Right ventricle myocardium superior (tissue), 1 donor: ENCODE data around the gene NYNRIN. TPM values are rescaled to one million over a fixed set of nuclear protein-coding genes. Genes with fewer than 3 reads are reported as not detected.

Source experiments
- ATAC-seq: fragments of 200-7000 bp; cut with Tn5 transposase; one replicate; pipeline ENCODE4 v1.9.1; 2020; ENCODE audit warnings: mild to moderate bottlenecking; ENCODE audit not compliant: poor library complexity
- DNase-seq: peaks from one replicate; pipeline ENCODE4 v3.0.0-alpha.2; 2020
- intact Hi-C: fragments of 100-400 bp; cut with DNase I; formaldehyde crosslinking; loops from one replicate; pipeline ENCODE4 v1.11.2; 2022
- total RNA-seq: library from RNA; stranded (reverse); fragmentation: NEBNext Ultra II Directional; extraction: Animal tissue kit (Norgen Biotek cat#: 25700); gene quantifications from one replicate; pipeline ENCODE4 v1.2.1, GENCODE V29; 2021
- donor health status: DM: no; HTN: yes; CAD: no; lungs with severe emphysema.

Gene NYNRIN
- total RNA-seq, 1 donor from 2014 or later: 8.8 TPM

DNA sequence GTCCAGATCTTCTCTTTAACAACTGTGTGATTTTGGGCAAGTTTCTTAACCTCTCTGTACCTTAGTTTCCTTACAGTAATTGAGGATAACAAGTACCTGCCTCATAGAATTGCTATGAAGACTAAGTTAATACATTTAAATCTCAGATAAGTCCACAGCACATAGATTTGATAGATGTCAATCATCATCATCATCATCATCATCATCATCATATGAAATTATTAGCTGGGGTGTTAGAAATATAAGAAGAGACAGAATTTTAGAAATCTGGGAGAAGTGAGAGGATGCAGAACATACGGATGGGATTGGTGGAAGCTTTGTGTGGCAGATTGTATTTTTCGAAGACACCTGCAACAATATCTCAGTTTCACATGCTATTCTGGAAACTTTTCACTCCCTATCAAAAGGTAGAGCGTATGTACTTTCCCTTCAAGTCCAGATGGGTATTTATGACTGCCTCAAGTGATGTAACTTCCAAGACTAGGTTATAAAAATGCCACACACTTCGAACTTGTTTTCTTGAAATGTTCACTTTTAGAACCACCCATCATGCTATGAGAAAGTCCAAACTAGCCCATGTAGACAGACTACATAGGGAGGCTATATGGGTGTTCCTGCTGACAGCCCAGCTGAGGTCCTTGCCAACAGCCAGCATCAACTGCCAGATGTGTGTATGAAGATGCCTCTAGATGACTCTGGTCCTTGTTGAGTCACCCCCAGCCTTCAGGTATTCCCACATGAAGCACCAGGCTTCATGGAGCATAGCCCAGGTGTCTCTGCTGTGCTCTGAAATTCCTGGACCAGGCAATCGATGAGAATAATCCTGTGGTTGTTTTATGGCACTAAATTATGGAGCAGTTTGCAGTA is 64.4 kb downstream of the NYNRIN start:
- ATAC-seq (no peak), DNase-seq (no peak)
- intact Hi-C loops: no loop called here

DNA sequence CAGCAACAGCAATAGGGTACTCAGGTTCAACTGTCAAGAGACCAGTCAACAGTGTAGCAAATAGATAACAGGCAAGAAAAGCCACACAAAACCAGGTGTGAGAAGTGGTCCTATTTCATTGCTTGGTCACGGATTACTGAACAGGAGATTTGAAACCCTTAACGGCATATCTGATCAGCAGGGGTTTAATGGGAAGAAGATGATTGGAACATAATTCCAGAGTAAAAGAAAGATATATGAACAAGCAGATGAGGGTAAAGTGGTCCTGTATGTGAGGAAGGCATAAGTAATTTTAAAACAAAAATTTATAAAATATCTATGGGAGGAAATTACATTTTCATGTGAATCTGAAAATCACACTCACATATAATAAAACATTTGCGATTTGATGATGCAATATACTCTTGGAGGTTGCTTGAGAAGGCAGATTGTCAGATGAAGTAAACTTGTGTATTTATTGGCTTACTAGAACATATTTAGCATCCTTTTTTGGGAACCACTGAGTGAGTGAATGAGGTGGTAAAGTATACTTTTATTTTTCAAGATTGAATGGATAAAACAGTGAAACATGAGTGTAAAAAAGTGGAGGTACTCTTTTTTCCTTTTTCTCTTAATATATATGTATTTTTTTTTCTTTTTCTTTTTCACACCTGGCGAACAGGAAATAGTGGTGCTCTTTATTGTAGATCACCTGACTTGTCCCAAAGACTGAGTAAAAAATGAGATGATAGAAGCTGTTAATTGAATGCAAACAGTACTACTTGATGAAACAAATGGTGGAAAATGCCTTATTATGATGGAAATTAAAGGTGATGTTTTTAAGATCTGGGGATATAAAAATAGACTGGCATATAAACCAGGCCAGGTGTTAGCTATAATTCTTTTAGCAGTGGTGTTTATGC is 65.3 kb downstream of the NYNRIN start:
- DNase-seq (no peak), ATAC-seq (no peak)
- intact Hi-C loops: no loop called here

DNA sequence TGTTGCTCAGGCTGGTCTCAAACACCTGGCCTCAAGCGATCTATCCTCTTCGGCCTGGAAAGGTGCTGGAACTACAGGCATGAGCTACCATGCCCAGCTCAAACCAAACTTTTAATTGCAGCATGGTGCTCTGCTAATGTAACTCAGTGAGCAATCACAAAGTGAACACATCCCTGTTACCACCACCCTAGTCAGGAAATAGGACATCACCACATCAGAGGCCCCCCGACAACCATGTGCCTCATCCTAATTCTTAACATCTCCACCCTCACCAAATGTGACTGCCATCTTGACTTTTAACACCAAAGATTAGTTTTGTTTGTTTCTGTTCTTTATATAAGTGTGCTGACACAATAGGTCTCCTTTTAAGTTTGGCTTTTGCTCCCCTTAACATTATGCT is 66.6 kb downstream of the NYNRIN start:
- intact Hi-C loops: no loop called here
- no peak for DNase-seq
- no peak for ATAC-seq

- intact Hi-C loops: no loop called here
- ATAC-seq: no peak
- DNase-seq: no peak
Measured at GRCh38 chr14:24465805-24466204, 67.0 kb downstream of the NYNRIN start.

Other genes starting within 250 kb of the NYNRIN start
- 24.0 TPM for gene IRF9, start 237.7 kb upstream of the NYNRIN start, total RNA-seq
- gene REC8, start 226.9 kb upstream of the NYNRIN start, total RNA-seq: 1.7 TPM
- 10.5 TPM for gene IPO4, start 210.2 kb upstream of the NYNRIN start, total RNA-seq
- 19.2 TPM for gene TM9SF1, start 203.6 kb upstream of the NYNRIN start, total RNA-seq
- not detected for gene TSSK4, start 193.3 kb upstream of the NYNRIN start, total RNA-seq
- 26.6 TPM for gene CHMP4A, start 185.5 kb upstream of the NYNRIN start, total RNA-seq
- gene MDP1, start 182.9 kb upstream of the NYNRIN start, total RNA-seq: 18.9 TPM
- gene NEDD8, start 166.6 kb upstream of the NYNRIN start, total RNA-seq: 212 TPM
- 26.2 TPM for gene GMPR2, start 166.1 kb upstream of the NYNRIN start, total RNA-seq
- 28.7 TPM for gene TINF2, start 156.4 kb upstream of the NYNRIN start, total RNA-seq
- 1.1 TPM for gene TGM1, start 135.8 kb upstream of the NYNRIN start, total RNA-seq
- 20.3 TPM for gene RABGGTA, start 127.4 kb upstream of the NYNRIN start, total RNA-seq
- 5.2 TPM for gene DHRS1, start 99.2 kb upstream of the NYNRIN start, total RNA-seq
- gene NOP9, start 99.2 kb upstream of the NYNRIN start, total RNA-seq: 23.4 TPM
- gene CIDEB, start 91.0 kb upstream of the NYNRIN start, total RNA-seq: 2.9 TPM
- 0.65 TPM for gene LTB4R2, start 88.9 kb upstream of the NYNRIN start, total RNA-seq
- gene LTB4R, start 87.5 kb upstream of the NYNRIN start, total RNA-seq: 1.8 TPM
- gene ADCY4, start 63.9 kb upstream of the NYNRIN start, total RNA-seq: 20.6 TPM
- gene RIPK3, start 59.0 kb upstream of the NYNRIN start, total RNA-seq: 2.9 TPM
- gene NFATC4, start 30.8 kb upstream of the NYNRIN start, total RNA-seq: 25.6 TPM
- gene CBLN3, start 30.7 kb downstream of the NYNRIN start, total RNA-seq: 0.65 TPM
- 22.5 TPM for gene KHNYN, start 31.0 kb downstream of the NYNRIN start, total RNA-seq
- gene SDR39U1, start 43.8 kb downstream of the NYNRIN start, total RNA-seq: 84.7 TPM
- gene CMA1, start 109.3 kb downstream of the NYNRIN start, total RNA-seq: 1.9 TPM
- 2.4 TPM for gene CTSG, start 177.2 kb downstream of the NYNRIN start, total RNA-seq
- gene GZMH, start 210.7 kb downstream of the NYNRIN start, total RNA-seq: 0.86 TPM
- 1.3 TPM for gene GZMB, start 235.2 kb downstream of the NYNRIN start, total RNA-seq